Measurements from ENCODE around the gene CHL1.

GRCh38 chr3:359672-360071 lies 163.1 kb downstream of the CHL1 start:
- no peak for TF ChIP-seq CTCF (IDR thresholded peaks at IDR 0.05; ENCODE audit: low read depth, low read length, poor library complexity, severe bottlenecking)
- no peak for TF ChIP-seq EZH2phosphoT487 (IDR thresholded peaks at IDR 0.05; ENCODE audit: borderline replicate concordance, low read length)
